NT2/D1 (cell line): ENCODE data around the gene MRPL42.
"Not testable (repeated sequence)": the region's sequence is repeated elsewhere in the genome, so short reads cannot be mapped to it uniquely, and the experiment has no call there.

ENCODE experiments used
- DNase-seq: peaks from one replicate; pipeline ENCODE4 v3.0.0-alpha.2; 2011; ENCODE audit warnings: low read depth, low spot score
- H3K27me3 ChIP-seq: 2 replicates; pipeline ENCODE4 v1.6.0; 2011; ENCODE audit warnings: mild to moderate bottlenecking; ENCODE audit not compliant: insufficient read length, insufficient read depth
- H3K36me3 ChIP-seq: 2 replicates; pipeline ENCODE4 v1.6.1; 2011; ENCODE audit warnings: mild to moderate bottlenecking, low read length, mixed read lengths; ENCODE audit not compliant: insufficient read depth, insufficient read length
- H3K4me1 ChIP-seq: 2 replicates; pipeline ENCODE4 v1.5.1; 2011; ENCODE audit not compliant: insufficient read depth, insufficient read length
- H3K4me3 ChIP-seq: 2 replicates; pipeline ENCODE4 v1.5.1; 2011; ENCODE audit warnings: low read depth; ENCODE audit not compliant: insufficient read length
- H3K9ac ChIP-seq: 2 replicates; pipeline ENCODE4 v1.6.0; 2011; ENCODE audit warnings: low read depth; ENCODE audit not compliant: insufficient read length
- H3K9me3 ChIP-seq: 2 replicates; pipeline ENCODE4 v1.5.1; 2011; ENCODE audit warnings: mild to moderate bottlenecking, low read length; ENCODE audit not compliant: insufficient read depth
- SUZ12 ChIP-seq: IDR thresholded peaks from 2 replicates; pipeline ENCODE4 v1.6.1; 2011; ENCODE audit not compliant: insufficient read length, insufficient read depth; ENCODE audit errors: extremely low read depth
- YY1 ChIP-seq: IDR thresholded peaks from 2 replicates; pipeline ENCODE4 v1.6.1; 2011; ENCODE audit not compliant: insufficient read length, insufficient read depth
- ZNF274 ChIP-seq: IDR thresholded peaks from 2 replicates; pipeline ENCODE4 v1.6.1; 2011; ENCODE audit warnings: mild to moderate bottlenecking, low read depth, low read length

MRPL42 gene

DNA sequence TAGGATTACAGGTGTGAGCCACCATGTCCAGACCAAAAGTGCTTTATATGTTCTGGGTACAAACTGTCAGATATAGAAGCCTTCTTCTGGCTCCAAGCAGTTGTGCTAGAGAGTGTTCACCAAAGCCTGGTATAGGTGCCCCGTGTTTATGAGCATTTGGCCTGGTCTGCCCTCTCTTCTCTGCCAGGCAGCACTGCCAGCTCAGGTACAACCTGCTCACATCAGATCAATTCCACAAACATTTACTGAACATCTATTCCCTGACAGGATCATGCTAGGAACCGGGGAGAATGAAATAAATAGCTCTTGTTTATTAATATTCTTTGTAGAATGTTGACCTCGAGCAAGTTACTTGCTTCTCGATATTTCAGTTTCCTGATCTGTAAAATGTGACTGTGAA lies 85.1 kb downstream of the MRPL42 start:
- TF ChIP-seq SUZ12 (no peak), YY1 (no peak), ZNF274 (no peak)
- DNase-seq = no peak

DNA sequence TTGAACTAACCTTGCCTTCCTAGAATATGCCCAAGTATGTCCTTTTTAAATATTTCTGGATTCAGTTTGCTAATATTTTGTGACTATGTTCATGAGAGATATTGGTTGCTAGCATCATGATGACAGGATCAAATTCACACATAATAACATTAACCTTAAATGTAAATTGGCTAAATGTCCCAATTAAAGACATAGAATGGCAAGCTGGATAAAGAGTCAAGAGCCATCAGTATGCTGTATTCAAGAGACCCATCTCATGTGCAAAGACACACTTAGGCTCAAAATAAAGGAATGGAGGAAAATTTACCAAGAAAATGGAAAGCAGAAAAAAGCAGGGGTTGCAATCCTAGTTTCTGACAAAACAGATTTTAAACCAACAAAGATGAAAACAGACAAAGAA lies 90.6 kb downstream of the MRPL42 start:
- not testable (repeated sequence) for H3K36me3 ChIP-seq, H3K4me1 ChIP-seq, H3K27me3 ChIP-seq, H3K9me3 ChIP-seq, H3K9ac ChIP-seq, DNase-seq, H3K4me3 ChIP-seq

More for the DNA sequence above, 85.1 kb downstream of the MRPL42 start:
- Histone ChIP-seq H3K9ac (no peak overlapping the region), H3K9me3 (no peaks in the 10 kb centered on the region), H3K4me3 (no peak overlapping the region), H3K36me3 (no peaks in the 10 kb centered on the region), H3K4me1 (no peaks in the 10 kb centered on the region), H3K27me3 (no peaks in the 10 kb centered on the region)

DNA sequence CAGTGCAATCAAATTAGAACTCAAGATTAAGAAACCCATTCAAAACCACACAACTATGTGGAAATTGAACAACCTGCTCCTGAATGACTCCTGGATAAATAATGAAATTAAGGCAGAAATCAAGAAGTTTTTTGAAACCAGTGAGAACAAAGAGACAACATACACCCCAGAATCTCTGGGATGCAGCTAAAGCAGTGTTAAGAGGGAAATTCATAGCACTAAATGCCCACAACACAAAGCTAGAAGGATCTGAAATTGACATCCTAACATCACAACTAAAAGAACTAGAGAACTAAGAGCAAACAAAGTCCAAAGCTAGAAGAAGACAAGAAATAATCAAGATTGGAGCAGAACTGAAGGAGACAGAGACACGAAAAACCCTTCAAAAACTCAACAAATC lies 91.4 kb downstream of the MRPL42 start:
- H3K4me1 ChIP-seq, H3K4me3 ChIP-seq, H3K36me3 ChIP-seq, DNase-seq, H3K9me3 ChIP-seq, H3K27me3 ChIP-seq, H3K9ac ChIP-seq: not testable (repeated sequence)

DNA sequence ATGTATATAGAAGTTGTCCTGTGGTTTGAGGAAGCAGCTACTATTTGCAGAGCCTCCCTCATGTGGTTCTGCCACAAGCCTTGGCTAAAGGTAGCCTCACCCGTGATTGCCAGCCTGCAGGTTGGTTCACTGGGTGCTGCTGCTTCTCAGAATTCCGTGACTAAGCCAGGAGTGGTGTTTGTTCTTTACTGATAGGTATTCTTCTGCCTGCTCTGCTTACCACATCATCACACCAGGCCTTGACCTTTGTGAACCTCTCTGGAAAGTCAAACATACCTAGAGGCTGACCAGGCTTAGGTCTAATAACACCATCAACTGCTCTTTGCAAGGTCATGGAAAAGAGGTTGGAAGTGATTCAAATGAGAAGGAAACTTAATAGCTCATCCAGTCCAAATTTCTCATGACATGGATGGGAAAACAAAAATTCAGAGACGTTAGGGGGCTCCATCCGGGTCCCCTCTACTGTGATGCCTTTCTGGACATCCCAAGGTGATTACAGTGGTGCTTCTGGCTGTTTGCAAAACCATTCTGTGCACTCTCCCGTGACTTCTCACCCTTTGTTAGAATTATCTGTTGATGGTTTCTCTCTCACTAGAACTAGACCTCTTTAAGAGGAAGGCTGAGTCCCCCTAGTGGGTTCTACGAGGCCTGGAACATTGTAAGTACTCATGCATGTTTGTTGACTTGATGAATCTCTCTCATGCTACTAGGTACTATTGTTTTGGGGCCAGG lies 96.7 kb downstream of the MRPL42 start:
- Histone ChIP-seq H3K36me3 (peaks cover 38% of the 10 kb centered on the region), H3K27me3 (no peaks in the 10 kb centered on the region), H3K9me3 (peaks cover 2% of the 10 kb centered on the region; the same call in 1 of the 2 replicates), H3K4me3 (no peak overlapping the region), H3K4me1 (peaks cover 2% of the 10 kb centered on the region), H3K9ac (no peak overlapping the region)
- no peak for TF ChIP-seq ZNF274
- TF ChIP-seq SUZ12 = no peak
- no peak for TF ChIP-seq YY1
- no peak for DNase-seq

DNA sequence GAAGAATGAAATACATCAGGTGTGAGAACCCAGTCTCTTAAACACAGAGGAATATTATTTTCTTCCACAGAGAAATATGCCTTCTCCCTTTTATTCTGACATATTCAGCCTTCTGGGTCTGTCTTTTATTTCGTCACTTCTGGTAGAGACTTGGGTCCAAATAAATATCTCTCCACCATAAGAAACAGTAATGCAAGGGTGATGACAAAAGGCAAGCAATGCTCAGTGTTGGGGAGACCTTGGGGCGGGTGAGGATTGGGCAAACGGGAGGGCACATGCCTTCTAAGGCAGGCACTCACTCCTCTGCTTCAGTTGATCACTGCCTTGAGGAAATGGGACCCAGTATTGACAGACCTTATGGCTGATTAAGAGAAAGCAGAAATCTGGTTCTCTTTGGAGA lies 98.4 kb downstream of the MRPL42 start:
- H3K4me3 ChIP-seq = no peak overlapping the region
- peaks cover 2% of the 10 kb centered on the region for H3K4me1 ChIP-seq
- H3K36me3 ChIP-seq = peaks cover 38% of the 10 kb centered on the region
- TF ChIP-seq SUZ12 (no peak), ZNF274 (no peak), YY1 (no peak)
- H3K9me3 ChIP-seq = no peaks in the 10 kb centered on the region
- no peaks in the 10 kb centered on the region for H3K27me3 ChIP-seq
- DNase-seq = no peak
- no peak overlapping the region for H3K9ac ChIP-seq
